Thoracic aorta endothelial cell (primary cell): ENCODE measurements around the gene KLHL42. TPM values are rescaled to one million over a fixed set of nuclear protein-coding genes. Genes with fewer than 3 reads are reported as not detected.

Source experiments
- small RNA-seq: library from RNA; depleted of rRNA; stranded (forward); fragments of <200 nt; gene quantifications from one replicate; pipeline ENCODE3, GENCODE V24; 2012
- total RNA-seq: library from RNA; depleted of rRNA; stranded (reverse); fragments of >200 nt; gene quantifications from 2 replicates; pipeline ENCODE4 v1.2.3, GENCODE V29; 2012

KLHL42 gene
- 31.6 and 32.4 TPM in 2 replicates for total RNA-seq

GRCh38 chr12:27779920-27780611 lies at the start of gene KLHL42, which contains the start of gene MANSC4:
Gene KLHL42 (plus strand): TSS chr12:27780233. CDS start chr12:27780331, 98 bp downstream.
Gene MANSC4 (minus strand): TSS chr12:27780236. CDS start chr12:27771276, 8,960 bp downstream.

Small RNAs within 50 kb of the gene (small RNA-seq; reads per million reads assigned to genes)
- gene RF00019 (not detected), gene RF02271 (not detected)

Other genes with a start within 250 kb of the KLHL42 start
- gene REP15, start 83.8 kb upstream of the KLHL42 start, total RNA-seq: 6.3 and 6.6 TPM in 2 replicates
- gene MRPS35, start 69.4 kb upstream of the KLHL42 start, total RNA-seq: 78.5 and 80.7 TPM in 2 replicates
- gene MANSC4, start within 50 bp of the KLHL42 start, total RNA-seq: 0.13 and 0.14 TPM in 2 replicates
- 0.93 and 4.1 TPM in 2 replicates for gene PTHLH, start 192.5 kb downstream of the KLHL42 start, total RNA-seq